ENCODE data around the gene UFD1.

GRCh38 chr22:19405652-19406051, 73.3 kb downstream of the UFD1 start:
- TF ChIP-seq, protein P1, sequence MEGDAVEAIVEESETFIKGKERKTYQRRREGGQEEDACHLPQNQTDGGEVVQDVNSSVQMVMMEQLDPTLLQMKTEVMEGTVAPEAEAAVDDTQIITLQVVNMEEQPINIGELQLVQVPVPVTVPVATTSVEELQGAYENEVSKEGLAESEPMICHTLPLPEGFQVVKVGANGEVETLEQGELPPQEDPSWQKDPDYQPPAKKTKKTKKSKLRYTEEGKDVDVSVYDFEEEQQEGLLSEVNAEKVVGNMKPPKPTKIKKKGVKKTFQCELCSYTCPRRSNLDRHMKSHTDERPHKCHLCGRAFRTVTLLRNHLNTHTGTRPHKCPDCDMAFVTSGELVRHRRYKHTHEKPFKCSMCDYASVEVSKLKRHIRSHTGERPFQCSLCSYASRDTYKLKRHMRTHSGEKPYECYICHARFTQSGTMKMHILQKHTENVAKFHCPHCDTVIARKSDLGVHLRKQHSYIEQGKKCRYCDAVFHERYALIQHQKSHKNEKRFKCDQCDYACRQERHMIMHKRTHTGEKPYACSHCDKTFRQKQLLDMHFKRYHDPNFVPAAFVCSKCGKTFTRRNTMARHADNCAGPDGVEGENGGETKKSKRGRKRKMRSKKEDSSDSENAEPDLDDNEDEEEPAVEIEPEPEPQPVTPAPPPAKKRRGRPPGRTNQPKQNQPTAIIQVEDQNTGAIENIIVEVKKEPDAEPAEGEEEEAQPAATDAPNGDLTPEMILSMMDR (IDR thresholded peaks at IDR 0.05), result no peak
- TF ChIP-seq POLR2AphosphoS5 (IDR thresholded peaks at IDR 0.05) (no peak), POLR2A (IDR thresholded peaks at IDR 0.05) (no peak), EP300 (IDR thresholded peaks at IDR 0.05) (no peak)
